Eye (tissue), 1 donor: ENCODE data around the gene FOXA1.
"Not testable (repeated sequence)": the region's sequence is repeated elsewhere in the genome, so short reads cannot be mapped to it uniquely, and the experiment has no call there.

Experiments
- DNase-seq: peaks from one replicate; pipeline ENCODE4 v3.0.0-alpha.2; 2015

FOXA1 gene

DNA sequence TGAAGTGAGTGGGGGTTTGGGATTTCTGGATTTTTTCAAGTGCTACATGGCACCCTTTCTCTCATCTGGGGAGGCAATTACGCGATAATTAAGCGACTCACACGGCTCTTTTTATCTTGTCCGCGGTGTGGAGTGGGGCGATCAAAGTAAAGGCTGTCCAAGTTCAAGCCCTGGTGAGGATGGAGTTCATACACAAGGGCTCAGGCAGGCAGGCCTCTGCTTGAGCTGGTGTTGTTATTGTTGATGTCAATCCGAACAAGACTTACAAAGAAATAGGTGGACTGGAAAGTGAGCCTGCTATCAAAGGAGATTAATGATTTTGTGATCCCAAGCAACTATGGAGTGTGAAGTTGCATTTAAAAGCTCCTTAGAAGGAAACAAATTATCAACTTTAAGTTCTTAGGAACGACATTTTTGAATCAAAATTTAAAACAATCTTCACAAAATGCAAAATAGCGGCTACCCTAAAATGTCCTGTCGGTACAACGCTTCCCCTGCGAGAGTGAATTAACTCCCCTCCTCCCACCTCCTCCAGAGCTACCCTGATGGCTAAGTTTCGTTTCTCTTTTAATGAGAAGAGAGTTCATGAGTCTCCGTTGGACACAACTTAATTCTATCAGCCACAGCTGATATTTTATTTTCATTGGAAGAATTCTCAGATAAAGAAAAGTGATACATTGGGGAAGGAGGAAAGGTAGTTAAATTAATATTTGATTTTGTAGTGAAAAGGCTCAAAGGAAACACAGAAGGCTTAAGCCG lies 5.9 kb downstream of the FOXA1 start:
- peak; percentile 79 for DNase-seq

DNA sequence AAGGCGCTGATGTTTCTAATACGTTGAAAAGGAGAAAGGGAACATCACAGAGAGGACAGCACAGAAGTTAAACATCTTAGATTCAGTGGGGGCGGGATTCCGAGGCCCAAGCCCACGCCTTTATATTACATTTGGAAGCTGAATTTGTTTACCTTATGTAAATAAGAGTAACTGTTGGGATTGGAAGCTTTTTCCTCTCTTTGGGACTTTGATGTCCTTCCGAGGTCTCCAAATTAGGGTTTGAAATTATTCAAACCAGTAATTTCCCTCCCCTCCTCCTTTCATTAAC lies 6.4 kb downstream of the FOXA1 start:
- no peak for DNase-seq

DNA sequence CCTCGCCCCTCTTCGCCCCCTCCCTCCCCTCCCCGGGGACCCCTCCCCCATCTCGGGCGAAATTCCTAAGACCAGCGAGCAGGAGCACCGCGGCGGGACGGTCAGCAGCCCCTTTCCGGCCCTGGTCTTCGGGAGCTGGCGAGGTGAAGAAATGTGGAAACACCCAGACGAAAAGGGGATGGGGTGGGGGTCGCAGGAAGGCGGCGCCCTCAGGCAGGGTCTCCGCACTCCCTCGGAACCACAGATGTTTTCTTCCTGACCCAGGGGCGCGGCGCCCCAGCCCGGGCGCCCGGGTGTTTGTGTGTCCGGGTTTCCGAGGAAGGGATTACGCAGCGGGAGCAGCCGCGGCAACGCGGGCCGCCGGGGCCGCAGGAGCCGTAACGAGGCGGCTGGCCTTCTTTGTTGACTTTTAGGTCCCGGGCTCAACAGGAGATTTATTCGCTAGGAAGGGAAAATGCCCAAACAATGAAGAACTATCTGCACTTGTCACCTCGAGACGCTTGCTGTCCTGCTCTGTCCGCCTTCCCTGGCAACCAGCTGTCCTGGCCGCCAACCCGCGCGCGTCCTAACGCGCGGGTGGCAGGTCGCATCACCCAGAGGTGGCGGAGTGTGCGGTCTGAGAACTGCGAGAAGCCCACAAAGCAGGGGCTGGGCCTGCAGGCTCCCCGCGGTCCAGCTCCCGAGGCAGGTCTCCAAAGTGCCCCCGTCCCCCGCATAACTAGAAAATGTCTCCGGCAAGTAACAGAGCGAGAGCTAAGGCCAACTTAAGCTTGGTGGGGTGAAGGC lies 7.0 kb downstream of the FOXA1 start:
- no peak for DNase-seq

DNA sequence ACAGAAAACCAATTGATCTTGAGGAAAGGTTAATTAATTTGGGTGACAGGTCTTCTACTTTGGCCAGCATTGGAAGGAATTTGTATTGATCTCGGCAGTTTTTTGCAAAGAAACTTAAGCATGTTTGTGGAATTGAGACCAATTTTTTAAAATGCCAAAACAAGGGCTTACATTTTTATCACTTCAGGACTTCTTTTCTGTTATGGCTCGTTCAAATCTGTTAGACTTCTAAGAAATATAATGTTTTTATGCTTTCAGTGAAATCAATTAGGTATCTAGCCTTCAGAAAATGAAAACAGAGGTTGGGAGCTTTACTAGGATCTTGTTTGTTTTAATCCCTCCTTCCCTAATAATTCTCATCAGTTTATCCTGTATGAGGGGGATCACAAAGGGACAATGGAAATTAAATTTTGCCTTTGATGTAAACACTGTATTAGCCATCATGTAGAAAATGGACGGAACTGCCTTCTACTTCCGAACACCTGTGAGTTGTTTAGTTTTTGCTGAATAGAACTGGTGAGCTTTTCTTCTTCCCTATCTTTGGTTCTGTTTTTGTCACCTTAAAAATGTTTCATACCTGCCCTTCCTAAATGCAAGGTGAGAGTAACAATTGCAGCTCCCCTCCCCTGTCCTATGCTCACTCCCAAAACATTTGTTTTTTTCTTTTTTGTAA lies 7.8 kb downstream of the FOXA1 start:
- DNase-seq: peak; percentile 79

GRCh38 chr14:37586797-37587130 lies 8.3 kb downstream of the FOXA1 start:
- DNase-seq: no peak

DNA sequence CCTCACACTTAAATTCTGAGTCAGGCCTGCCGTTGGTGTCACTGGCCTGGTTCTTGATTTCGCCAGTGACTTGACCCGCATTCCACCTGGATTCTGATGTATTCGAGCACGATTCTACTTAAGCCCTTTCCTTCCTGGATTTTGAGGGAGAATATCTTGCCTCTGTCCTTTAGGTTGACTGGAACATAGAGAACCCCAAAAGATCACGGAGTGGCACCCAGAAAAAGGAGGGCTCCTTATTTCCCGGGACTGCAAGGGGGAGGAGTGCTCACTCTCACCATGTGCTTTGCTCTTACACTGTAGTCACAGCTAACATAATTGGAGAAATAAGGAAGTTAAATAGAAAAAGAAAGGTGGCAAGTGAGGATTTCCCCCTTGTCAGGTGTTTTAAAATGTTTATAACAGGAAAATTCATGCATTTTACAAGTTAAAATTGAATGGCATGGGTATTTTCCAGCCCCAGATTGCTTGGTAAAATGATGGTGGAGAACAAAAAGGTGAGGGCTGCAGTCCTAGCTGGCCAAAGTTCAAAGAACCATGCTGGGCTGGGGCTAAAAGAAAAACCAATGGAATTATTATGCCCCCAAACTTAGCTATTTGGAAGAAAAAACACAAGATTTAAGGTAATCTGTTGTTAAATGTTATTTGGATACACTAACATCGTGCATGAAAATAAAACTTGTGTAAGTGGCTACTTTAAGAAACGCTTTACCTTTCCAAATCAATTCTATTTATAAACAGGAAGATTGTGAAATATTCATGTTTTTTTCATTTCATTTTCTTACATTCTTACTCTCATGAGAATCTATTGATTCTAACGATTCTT lies 8.9 kb downstream of the FOXA1 start:
- DNase-seq: peak; percentile 60

GRCh38 chr14:37585101-37585511 lies 9.9 kb downstream of the FOXA1 start:
- DNase-seq: peak; percentile 68

DNA sequence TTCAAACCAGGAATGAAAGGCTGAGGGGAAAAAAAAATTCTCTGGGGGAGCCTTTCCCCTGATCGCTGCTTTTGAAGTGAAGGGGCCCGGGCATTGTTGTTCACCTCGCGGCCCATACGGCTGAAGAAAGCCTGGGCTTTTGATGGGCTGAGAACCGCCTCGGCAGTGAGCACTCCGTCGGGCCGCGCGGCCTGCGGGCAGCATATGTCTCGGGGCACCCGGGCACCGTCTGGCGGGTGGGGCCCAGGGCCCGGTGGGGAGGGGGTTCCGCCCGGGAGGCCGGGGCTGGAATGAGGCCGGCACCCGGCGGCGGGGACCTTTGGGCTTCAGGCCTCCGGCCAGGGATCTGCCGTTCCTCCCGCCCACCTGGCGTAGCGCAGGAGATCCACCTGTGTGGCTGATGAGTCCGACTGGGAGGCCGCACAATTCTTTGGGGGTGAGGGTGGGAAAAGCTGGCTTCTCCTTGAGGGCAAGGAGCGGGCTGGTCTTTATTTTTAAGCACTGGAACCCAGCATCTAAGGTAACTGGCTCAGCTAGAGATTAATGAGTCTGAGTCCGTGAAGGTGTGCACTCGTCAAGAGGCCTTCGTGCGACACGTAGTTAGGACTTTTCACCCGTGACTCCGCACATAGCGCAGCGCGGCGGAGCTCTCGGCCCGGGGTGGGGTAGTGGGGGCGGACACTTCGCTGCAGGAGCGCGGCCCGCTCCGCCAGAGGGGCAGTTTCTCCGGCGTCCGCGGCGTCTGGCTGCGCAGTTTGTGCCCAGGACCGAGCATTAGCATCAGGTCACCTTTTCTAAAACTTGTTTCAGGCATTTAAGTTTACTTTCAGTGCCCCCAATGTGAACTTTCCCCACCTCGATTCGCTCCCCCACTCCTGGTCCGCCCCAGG lies 10.6 kb downstream of the FOXA1 start:
- DNase-seq: peak; percentile 71

DNA sequence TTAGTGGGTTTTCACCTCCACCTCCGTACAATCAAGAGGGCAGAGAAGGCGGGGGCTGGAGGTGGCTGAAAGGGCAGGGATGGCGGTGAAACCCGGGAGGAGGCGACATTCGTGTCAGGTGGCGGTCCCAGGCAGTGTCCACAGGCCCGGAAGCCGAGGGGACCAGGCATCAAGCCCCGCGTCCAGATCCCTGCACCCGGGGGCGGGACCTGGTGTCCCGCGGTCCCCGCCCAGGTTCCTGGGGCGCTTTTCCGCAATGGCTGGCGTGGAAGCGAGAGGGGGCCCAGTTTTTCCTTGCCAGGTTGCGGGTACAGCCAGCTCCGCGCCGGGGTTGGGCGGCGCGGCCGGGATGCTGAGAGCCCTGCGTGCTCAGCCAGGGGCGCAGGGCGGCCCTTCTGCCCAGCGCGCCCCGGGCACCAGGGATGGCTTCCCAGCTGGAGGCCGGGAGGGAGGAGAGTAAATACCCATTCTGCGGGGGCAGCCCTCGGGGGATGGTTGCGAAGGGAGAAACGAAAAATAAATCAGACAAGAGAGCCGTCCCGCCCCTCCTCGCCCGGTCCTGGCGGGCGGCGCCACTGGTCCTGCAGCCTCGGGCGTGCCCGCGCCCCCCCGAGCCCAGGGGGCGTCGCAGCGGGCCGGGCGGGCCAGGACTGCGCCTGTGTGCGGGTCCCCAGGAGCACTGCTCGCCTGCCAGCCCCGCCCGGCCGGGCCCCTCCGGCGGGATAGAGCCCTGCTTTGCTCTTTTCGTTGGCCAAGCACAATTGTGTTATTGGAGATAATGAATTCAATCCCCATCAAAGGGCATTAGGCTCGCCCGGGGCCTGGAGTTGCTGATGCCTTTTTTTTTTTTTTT lies 11.5 kb downstream of the FOXA1 start:
- peak; percentile 52 for DNase-seq

GRCh38 chr14:37580146-37580545 lies 14.9 kb downstream of the FOXA1 start:
- no peak for DNase-seq

DNA sequence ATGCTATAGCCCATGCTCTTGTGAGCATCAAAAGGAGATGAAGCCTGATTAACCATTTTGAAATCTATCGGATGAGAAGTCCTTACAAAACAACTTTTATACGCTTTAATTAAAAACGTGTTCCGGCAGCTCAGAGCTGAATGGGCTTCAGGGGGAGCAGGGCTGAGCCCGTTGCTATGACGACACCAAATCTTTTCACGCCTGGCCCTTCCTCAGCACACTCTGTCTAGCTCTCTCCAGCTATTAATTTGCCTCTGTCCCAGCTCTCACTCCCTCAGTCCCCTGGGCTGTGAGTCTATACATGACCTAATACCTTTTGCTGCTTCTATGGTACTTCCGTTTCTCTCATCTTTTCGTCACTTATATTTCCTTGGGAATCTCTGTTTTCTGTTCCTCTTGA lies 15.8 kb downstream of the FOXA1 start:
- DNase-seq: peak; percentile 82

DNA sequence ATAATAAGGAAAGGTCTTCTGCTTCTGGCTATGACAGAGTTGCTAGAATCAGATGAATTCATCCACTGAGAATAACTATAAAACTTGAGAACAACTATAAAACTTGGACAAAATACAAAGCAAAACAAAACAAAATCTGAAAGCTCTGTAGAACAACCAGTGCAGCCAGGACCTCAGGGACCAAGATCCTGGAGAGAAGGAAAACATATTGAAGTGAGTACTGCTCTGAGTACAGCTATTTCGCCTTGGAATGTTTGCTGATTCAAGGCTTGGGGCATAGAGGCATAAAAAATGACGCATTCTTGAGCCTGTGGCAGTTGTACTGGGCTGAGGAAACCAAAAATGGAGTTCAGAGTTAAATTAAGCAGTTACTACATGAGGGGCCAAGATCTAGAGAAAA lies 21.7 kb downstream of the FOXA1 start:
- no peak for DNase-seq

GRCh38 chr14:37571391-37571790 lies 23.7 kb downstream of the FOXA1 start:
- no peak for DNase-seq

DNA sequence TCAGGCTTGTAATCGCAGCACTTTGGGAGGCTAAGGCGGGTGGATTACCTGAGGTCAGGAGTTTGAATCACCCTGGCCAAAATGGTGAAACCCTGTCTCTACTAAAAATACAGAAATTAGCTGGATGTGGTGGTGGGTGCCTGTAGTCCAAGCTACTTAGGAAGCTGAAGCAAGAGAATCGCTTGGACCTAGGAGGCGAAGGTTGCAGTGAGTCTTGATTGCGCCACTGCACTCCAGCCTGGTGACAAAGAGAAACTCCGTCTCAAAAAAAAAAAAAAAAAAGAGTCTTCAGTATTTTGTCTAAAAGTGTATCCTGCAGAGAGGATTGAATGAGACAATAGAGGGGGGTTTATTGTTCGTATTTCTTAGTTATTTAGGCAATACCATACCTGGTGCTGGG lies 25.3 kb downstream of the FOXA1 start:
- no peak for DNase-seq

GRCh38 chr14:37566811-37567371 lies 28.2 kb downstream of the FOXA1 start:
- peak; percentile 9 for DNase-seq

GRCh38 chr14:37565550-37565949 lies 29.5 kb downstream of the FOXA1 start:
- no peak for DNase-seq

DNA sequence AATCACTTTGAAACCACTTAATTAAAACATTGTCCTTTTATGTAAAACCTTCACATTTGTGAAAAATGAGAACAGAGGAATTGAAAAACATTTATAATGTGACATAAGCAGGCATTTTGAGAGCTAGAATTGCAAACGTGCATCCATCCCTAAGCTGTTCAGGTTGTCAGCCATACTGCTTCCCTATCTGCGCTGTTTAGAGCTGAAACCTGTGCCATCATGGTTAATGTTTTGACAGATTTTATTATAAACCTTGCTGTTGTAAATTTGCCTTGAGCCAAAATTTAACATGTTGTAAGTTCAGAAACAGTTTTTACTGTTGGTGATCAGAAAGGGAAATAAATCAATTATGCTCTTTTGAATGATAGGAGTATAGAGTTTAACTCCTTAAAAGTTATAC lies 31.9 kb downstream of the FOXA1 start:
- no peak for DNase-seq

DNA sequence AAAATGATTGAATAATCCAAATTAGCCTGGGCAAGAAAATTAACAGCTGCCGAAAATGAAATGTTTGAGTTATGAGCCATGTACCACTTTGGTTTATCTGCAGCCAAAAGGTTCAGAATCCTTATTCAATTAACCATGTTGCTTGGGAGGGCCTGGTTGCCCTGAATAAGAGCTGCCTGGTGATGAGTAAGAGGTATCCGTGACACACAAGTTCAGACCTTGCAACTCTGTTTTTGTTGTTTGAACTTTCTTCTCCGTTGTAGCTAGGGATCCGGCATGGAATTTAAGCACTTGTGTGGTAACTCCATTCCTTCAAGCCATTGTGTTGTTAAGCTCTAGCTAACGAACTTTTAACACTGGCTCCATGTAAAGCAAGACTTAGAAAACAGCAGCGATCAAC lies 35.7 kb downstream of the FOXA1 start:
- no peak for DNase-seq

- DNase-seq: no peak
Measured at GRCh38 chr14:37558740-37559139, 36.3 kb downstream of the FOXA1 start.

- DNase-seq: not testable (repeated sequence)
Measured at GRCh38 chr14:37555596-37555995, 39.5 kb downstream of the FOXA1 start.
